ENCODE measurements around the gene CCT5. TPM values are rescaled to one million over a fixed set of nuclear protein-coding genes. Genes with fewer than 3 reads are reported as not detected.

The CCT5 gene
- total RNA-seq, 1 experiment from 2014 or later, result 532 TPM

DNA sequence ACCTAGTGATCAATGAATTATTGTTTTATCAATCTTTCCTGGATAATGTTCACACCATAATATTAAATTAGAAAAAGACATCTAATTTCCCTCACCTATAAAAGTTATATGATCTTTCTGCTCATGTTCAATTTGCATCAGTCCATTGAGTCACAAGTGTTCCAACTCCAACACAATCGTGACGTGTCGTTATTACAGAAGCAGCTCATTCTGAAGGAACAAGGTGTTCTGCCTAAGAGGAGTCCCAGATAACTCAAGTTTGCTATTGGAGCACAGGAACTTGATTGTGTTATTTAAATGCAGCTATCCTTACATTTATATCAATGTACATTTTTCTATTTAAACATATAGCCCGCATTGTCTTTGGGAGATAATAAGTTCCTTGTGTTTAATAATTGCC, 31.0 kb upstream of the CCT5 start:
- TF ChIP-seq, protein P1, sequence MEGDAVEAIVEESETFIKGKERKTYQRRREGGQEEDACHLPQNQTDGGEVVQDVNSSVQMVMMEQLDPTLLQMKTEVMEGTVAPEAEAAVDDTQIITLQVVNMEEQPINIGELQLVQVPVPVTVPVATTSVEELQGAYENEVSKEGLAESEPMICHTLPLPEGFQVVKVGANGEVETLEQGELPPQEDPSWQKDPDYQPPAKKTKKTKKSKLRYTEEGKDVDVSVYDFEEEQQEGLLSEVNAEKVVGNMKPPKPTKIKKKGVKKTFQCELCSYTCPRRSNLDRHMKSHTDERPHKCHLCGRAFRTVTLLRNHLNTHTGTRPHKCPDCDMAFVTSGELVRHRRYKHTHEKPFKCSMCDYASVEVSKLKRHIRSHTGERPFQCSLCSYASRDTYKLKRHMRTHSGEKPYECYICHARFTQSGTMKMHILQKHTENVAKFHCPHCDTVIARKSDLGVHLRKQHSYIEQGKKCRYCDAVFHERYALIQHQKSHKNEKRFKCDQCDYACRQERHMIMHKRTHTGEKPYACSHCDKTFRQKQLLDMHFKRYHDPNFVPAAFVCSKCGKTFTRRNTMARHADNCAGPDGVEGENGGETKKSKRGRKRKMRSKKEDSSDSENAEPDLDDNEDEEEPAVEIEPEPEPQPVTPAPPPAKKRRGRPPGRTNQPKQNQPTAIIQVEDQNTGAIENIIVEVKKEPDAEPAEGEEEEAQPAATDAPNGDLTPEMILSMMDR (conservative IDR thresholded peaks at IDR 0.05), result no peak
- no peaks in the 10 kb centered on the region for H3K79me1 ChIP-seq (ENCODE audit: insufficient read depth, low read depth, low read length, poor library complexity, severe bottlenecking)
- no peak overlapping the region for H3K4ac ChIP-seq (ENCODE audit: low read depth, low read length)
- no peak overlapping the region for H3K9ac ChIP-seq (ENCODE audit: extremely low read depth, insufficient read length, low read length)
- H2BK5ac ChIP-seq (ENCODE audit: insufficient read length, low read length), result no peak overlapping the region
- H3K9me3 ChIP-seq (ENCODE audit: control insufficient read depth, low read depth, low read length), result no peaks in the 10 kb centered on the region
- no peak overlapping the region for H3K4me3 Mint-ChIP-seq
- no peaks in the 10 kb centered on the region for H3K23me2 ChIP-seq (ENCODE audit: insufficient read length, low read depth, low read length, poor library complexity, severe bottlenecking)
- H2BK15ac ChIP-seq (ENCODE audit: low read depth, low read length), result no peak overlapping the region
- no peak overlapping the region for H3K4me2 ChIP-seq (ENCODE audit: insufficient read depth, insufficient read length, low read length)
- peaks cover 12 to 15% (median 14%) of the 10 kb centered on the region in 3 experiments for H3K36me3 Mint-ChIP-seq (ENCODE audit: insufficient read depth in 1 of 3, low read depth in 3 of 3)
- H3K27ac ChIP-seq (ENCODE audit: insufficient read length, low read depth, low read length), result no peak overlapping the region
- H3K56ac ChIP-seq (ENCODE audit: insufficient read length, low read depth, low read length), result no peak overlapping the region
- H3K14ac ChIP-seq (ENCODE audit: insufficient read depth, low read length), result no peak overlapping the region
- H3K27me3 Mint-ChIP-seq (ENCODE audit: low read depth), result no peaks in the 10 kb centered on the region
- H2BK12ac ChIP-seq (ENCODE audit: insufficient read length, low read depth, low read length), result no peak overlapping the region
- H2BK120ac ChIP-seq (ENCODE audit: low read depth, low read length, poor library complexity, severe bottlenecking), result no peak overlapping the region
- no peak overlapping the region for H4K91ac ChIP-seq (ENCODE audit: insufficient read length, low read depth, low read length)
- H2AFZ ChIP-seq (ENCODE audit: low read length), result no peak overlapping the region
- no CpG with 5 or more reads among the region's 4 CpGs for WGBS (ENCODE audit: extremely low coverage, insufficient read length, low lambda C conversion rate)
- no peak overlapping the region for H4K8ac ChIP-seq (replicated peaks; ENCODE audit: insufficient read length, low read depth, low read length)
- H3K4me1 Mint-ChIP-seq, result peaks cover 0 to 3% of the 10 kb centered on the region in 2 experiments; a peak in 2 of 4 replicates
- no peak overlapping the region for H3T11ph ChIP-seq (ENCODE audit: low read length)
- H4K5ac ChIP-seq (ENCODE audit: insufficient read length, low read depth, low read length), result no peak overlapping the region
- no peak overlapping the region for H2AK5ac ChIP-seq (ENCODE audit: insufficient read length, low read length)
- no peak overlapping the region for H3K18ac ChIP-seq (ENCODE audit: insufficient read length, low read depth, low read length)
- DNase-seq, result no peak
- no peaks in the 10 kb centered on the region for H3K27me3 ChIP-seq (ENCODE audit: insufficient read depth, low read length)
- H3K27ac Mint-ChIP-seq, result no peak overlapping the region
- no peaks in the 10 kb centered on the region for H3K79me2 ChIP-seq (ENCODE audit: insufficient read depth, low read length)
- H4K20me1 ChIP-seq (ENCODE audit: control insufficient read depth, insufficient read depth, insufficient read length), result no peaks in the 10 kb centered on the region
- H3K23ac ChIP-seq (ENCODE audit: insufficient read length, low read depth, low read length), result no peak overlapping the region
- H3K4me1 ChIP-seq (ENCODE audit: insufficient read depth, low read length), result no peaks in the 10 kb centered on the region
- peaks cover 3 to 6% of the 10 kb centered on the region in 2 experiments; a peak in 3 of 5 replicates for H3K9me3 Mint-ChIP-seq
- no peak overlapping the region for H2BK20ac ChIP-seq (ENCODE audit: low read depth, low read length, poor library complexity, severe bottlenecking)

Data from H9 (cell line).